Right lobe of liver (tissue), 6 donors: Measurements from ENCODE around the gene SLC25A23. TPM values are rescaled to one million over a fixed set of nuclear protein-coding genes. Genes with fewer than 3 reads are reported as not detected.
"Not testable (repeated sequence)": the region's sequence is repeated elsewhere in the genome, so short reads cannot be mapped to it uniquely, and the experiment has no call there.

Experiments used
- ATAC-seq, 4 donors: fragments of 200-7000 bp; cut with Tn5 transposase; one replicate each; pipeline ENCODE4 v1.9.1; 2020; ENCODE audit warnings: mild to moderate bottlenecking in 4 of 4, moderate library complexity in 4 of 4
- DNase-seq, 3 donors: peaks; one replicate each; pipeline ENCODE4 v3.0.0-alpha.2; 2020
- H3K27ac ChIP-seq, 3 donors: fragments of 200-600 bp; one replicate each; pipeline ENCODE4 v1.8.0; 2022
- H3K27me3 ChIP-seq, 2 donors: fragments of 200-600 bp; one replicate each; pipeline ENCODE4 v1.8.0; 2022
- H3K36me3 ChIP-seq, 4 donors: fragments of 200-600 bp; sonication (generic) in 1 of 4; one replicate each; pipeline versions ENCODE4 v1.5.1 to v1.8.0; 2017 to 2022; ENCODE audit warnings: control low read depth in 1 of 4
- H3K4me1 ChIP-seq, 4 donors: fragments of 200-600 bp; sonication (generic) in 1 of 4; one replicate each; pipeline versions ENCODE4 v1.5.1 to v1.8.0; 2017 to 2022; ENCODE audit warnings: control low read depth in 1 of 4
- H3K4me3 ChIP-seq, 3 donors: fragments of 200-600 bp; one replicate each; pipeline ENCODE4 v1.8.0; 2022
- H3K9me3 ChIP-seq, 4 donors: fragments of 200-600 bp; sonication (generic) in 1 of 4; one replicate each; pipeline versions ENCODE4 v1.5.1 to v1.8.0; 2017 to 2022; ENCODE audit warnings: control low read depth in 1 of 4
- POLR2A ChIP-seq: fragments of 450-650 bp; IDR thresholded peaks from one replicate; pipeline ENCODE4 v1.6.1; 2017; ENCODE audit warnings: antibody characterized with exemption, mild to moderate bottlenecking
- WGBS: methylation state at CpG from one replicate; pipeline ENCODE4 v1.1.6; 2018; ENCODE audit warnings: low coverage, low lambda C conversion rate; ENCODE audit not compliant: insufficient coverage; ENCODE audit errors: missing lambda C conversion rate; 5-methylcytosine and 5-hydroxymethylcytosine counted together
- intact Hi-C, 2 donors: fragments of 100-400 bp; cut with DNase I; formaldehyde crosslinking; loops; one replicate each; pipeline versions ENCODE4 v1.11.2 to v1.14.1; 2022
- total RNA-seq, 6 experiments: library from RNA; depleted of rRNA in 2 of 6; stranded (reverse); fragments of >200 nt in 2 of 6; fragmentation: NEBNext Ultra II Directional in 3 of 6; extraction: Animal tissue kit (Norgen Biotek cat#: 25700) in 3 of 6; gene quantifications; one replicate each; pipeline versions ENCODE4 v1.1.0 to v1.2.4, GENCODE V29; 2016 to 2023
- TF ChIP-seq, protein P1 (sequence below), 4 donors: fragments of 200-600 bp in 3 of 4; fragments of 450-650 bp in 1 of 4; IDR thresholded peaks; one replicate each; pipeline versions ENCODE4 v1.5.1 to v1.8.0; 2016 to 2022; ENCODE audit warnings: antibody characterized with exemption in 4 of 4, mild to moderate bottlenecking in 2 of 4
- donor health status: DM: no; HTN: yes; CAD: no.
- donor health status: DM: no; HTN: no; CAD: no.
- donor health status: DM: no; HTN: no; CAD: no.
- donor health status: DM: no; HTN: yes; CAD: no.
- donor health status: DM: no; HTN: yes; CAD: no.

The SLC25A23 gene
- total RNA-seq, 6 experiments from 2014 or later = 23.3 to 50.0 (median 30.0) TPM

DNA sequence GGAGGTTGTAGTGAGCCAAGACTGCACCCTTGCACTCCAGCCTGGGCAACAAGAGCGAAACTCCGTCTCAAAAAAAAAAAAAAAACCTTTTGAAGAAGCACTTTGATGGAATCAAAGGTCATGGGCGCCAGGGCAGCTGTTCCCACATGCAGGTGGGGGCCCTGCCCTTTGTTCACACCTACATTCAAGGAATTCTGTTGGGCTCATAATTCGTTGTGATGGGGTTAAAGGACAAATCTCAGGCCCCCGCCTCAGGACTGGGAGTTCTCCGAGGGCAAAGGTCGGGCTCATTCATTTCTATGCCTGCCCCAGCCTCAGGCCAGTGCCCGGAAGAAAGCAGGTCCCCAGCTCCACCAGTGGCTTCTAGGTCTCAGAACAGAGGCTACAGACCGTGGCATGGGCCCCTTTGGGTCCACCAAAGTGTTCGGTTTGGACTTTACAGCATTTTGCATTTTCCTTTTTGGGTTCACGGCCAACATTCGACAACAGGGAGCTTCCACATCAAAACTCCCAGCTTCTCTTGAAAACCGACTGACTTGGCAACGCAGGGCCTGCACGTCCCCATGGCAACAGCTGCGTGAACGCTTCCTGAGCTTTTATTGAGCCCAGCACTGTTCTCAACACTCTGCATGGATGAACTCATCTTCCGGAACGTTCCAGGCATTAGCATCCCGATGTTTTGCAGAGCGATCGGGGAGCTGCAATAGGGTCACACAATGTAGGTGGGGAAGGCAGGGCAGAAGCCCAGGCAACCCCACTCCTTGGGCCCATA, 56.6 kb downstream of the SLC25A23 start:
- intact Hi-C loops = no loop called here
- Histone ChIP-seq H3K9me3 (no peaks in the 10 kb centered on the region), H3K36me3 (no peaks in the 10 kb centered on the region), H3K4me3 (no peak overlapping the region), H3K27ac (no peak overlapping the region), H3K27me3 (no peaks in the 10 kb centered on the region), H3K4me1 (peaks cover 0 to 7% (median 0%) of the 10 kb centered on the region in 4 donors)
- TF ChIP-seq POLR2A = no peak
- TF ChIP-seq, protein P1, sequence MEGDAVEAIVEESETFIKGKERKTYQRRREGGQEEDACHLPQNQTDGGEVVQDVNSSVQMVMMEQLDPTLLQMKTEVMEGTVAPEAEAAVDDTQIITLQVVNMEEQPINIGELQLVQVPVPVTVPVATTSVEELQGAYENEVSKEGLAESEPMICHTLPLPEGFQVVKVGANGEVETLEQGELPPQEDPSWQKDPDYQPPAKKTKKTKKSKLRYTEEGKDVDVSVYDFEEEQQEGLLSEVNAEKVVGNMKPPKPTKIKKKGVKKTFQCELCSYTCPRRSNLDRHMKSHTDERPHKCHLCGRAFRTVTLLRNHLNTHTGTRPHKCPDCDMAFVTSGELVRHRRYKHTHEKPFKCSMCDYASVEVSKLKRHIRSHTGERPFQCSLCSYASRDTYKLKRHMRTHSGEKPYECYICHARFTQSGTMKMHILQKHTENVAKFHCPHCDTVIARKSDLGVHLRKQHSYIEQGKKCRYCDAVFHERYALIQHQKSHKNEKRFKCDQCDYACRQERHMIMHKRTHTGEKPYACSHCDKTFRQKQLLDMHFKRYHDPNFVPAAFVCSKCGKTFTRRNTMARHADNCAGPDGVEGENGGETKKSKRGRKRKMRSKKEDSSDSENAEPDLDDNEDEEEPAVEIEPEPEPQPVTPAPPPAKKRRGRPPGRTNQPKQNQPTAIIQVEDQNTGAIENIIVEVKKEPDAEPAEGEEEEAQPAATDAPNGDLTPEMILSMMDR (IDR thresholded peaks at IDR 0.05) = no peak
- 50% methylated on average over 19 of the region's 22 CpGs for WGBS
- ATAC-seq (peak in 1 of 4 donors; percentile 28), DNase-seq (no peak)

DNA sequence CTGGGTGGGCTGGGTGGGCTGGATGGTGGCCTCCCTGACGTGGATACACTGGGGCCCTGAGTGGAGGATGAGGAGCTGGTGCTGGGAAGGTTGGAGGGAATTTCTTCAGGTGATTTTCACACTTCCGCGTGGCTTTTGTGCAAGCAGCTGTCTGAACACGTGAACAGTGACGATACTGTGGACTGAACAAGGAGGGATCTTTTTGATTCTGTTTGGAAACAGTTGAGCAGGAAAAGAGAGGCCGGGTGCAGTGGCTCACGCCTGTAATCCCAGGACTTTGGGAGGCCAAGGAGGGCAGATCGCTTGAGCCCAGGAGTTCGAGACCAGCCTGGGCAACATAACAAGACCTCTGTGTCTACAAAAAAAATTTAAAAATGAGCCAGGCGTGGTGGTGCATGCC, 57.5 kb downstream of the SLC25A23 start:
- no peaks in the 10 kb centered on the region for H3K36me3 ChIP-seq
- DNase-seq (no peak), ATAC-seq (no peak)
- H3K4me3 ChIP-seq = no peak overlapping the region
- no peaks in the 10 kb centered on the region for H3K27me3 ChIP-seq
- no peaks in the 10 kb centered on the region for H3K9me3 ChIP-seq
- H3K4me1 ChIP-seq = peaks cover 0 to 7% (median 0%) of the 10 kb centered on the region in 4 donors
- intact Hi-C loops = no loop called here
- TF ChIP-seq, protein P1 (IDR thresholded peaks at IDR 0.05) = no peak
- no peak for TF ChIP-seq POLR2A
- H3K27ac ChIP-seq = no peak overlapping the region
- 93% methylated on average over 10 of the region's 10 CpGs for WGBS

DNA sequence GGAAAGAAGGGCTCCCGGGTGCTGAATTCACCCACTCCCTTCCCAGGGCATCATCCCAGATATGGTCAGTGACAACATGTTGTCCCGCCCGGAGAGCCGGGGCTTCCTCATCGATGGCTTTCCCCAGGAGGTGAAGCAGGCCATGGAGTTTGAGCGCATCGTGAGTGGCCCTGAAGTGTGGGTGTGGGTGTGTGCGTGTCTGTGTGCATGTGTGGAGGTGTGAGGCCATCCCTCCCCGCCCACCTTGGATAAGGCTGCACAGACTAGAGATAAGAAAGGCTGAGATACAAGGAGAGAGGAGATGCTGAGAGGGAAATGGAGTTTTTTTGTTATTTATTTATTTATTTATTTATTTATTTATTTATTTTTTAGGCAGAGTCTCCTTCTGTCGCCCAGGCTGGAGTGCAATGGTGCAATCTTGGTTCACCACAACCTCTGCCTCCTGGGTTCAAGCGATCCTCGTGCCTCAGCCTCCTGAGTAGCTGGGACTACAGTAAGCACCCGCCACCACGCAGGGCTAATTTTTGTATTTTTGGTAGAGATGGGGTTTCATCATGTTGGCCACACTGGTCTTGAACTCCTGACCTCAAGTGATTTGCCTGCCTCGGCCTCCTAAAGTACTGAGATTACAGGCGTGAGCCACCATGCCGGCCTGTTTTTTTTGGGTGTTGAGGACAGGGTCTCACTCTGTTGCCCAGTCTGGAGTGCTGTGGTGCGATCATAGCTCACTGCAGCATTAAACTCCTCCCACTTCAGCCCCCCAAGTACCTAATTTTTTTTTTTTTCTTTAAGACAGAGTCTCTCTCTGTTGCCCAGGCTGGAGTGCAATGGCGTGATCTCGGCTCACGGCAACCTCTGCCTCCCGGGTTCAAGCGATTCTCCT, 59.3 kb downstream of the SLC25A23 start:
- H3K4me3 ChIP-seq, H3K36me3 ChIP-seq, H3K9me3 ChIP-seq, H3K27ac ChIP-seq, H3K27me3 ChIP-seq, intact Hi-C loops, DNase-seq, H3K4me1 ChIP-seq, ATAC-seq: not testable (repeated sequence)
- WGBS = 81% methylated on average over 11 of the region's 23 CpGs

DNA sequence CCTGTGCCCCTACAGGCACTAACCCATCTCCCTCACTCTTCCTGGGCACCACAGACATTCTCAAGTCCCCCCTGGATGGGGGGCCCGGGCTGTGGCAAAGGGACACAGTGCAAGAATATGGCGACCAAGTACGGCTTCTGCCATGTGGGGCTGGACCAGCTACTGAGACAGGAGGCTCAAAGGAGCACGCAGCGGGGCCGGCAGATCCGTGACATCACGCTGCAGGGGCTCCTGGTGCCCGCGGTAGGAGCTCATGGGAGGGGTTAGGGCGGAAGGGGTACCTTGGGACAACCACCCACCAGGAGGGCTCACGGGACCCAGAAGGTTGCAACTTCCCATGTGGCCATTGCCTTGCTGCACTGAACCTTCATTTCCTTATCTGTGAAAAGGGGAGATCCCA, 63.3 kb downstream of the SLC25A23 start:
- 83% methylated on average over 1 of the region's 12 CpGs for WGBS
- Histone ChIP-seq H3K27me3 (no peaks in the 10 kb centered on the region), H3K36me3 (no peaks in the 10 kb centered on the region), H3K4me1 (peaks cover 0 to 7% (median 3%) of the 10 kb centered on the region in 4 donors), H3K9me3 (no peaks in the 10 kb centered on the region), H3K27ac (no peak overlapping the region), H3K4me3 (no peak overlapping the region)
- no peak for ATAC-seq
- intact Hi-C loops = no loop called here
- DNase-seq = no peak
- TF ChIP-seq, protein P1 (IDR thresholded peaks at IDR 0.05) = no peak
- no peak for TF ChIP-seq POLR2A

DNA sequence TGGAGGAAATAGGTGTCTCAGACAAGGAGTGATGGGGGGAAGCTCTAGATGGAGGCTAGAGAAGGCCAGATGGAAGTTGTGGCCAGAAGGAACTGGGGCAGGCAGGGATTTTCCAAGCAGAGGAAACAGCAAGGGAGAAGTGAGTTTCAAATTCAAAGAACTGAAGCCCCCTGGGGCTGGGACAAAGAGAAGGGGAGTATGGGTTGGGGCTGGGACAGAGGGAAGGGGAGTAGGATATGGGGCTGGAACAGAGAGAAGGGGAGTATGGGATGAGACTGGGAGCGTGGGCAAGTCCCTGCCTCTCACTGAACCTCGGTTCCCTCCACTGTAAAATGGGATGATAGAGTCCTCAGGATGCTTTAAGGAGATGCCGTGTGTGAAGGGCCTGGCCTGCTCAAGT, 64.8 kb downstream of the SLC25A23 start:
- peaks cover 0 to 2% (median under 1%) of the 10 kb centered on the region in 4 donors for H3K36me3 ChIP-seq
- H3K4me1 ChIP-seq = peaks cover 0 to 7% (median 3%) of the 10 kb centered on the region in 4 donors
- no peak for DNase-seq
- no peaks in the 10 kb centered on the region for H3K9me3 ChIP-seq
- no peak for TF ChIP-seq POLR2A
- TF ChIP-seq, protein P1 (IDR thresholded peaks at IDR 0.05) = no peak
- H3K4me3 ChIP-seq = no peak overlapping the region
- intact Hi-C loops = no loop called here
- no peaks in the 10 kb centered on the region for H3K27me3 ChIP-seq
- H3K27ac ChIP-seq = no peak overlapping the region
- ATAC-seq = no peak
- 90% methylated on average over 3 of the region's 3 CpGs for WGBS
